GM12878 (cell line): ENCODE measurements around the gene FADS1. TPM values are rescaled to one million over a fixed set of nuclear protein-coding genes. Genes with fewer than 3 reads are reported as not detected.

Experiments
- CBX3 ChIP-seq: fragments of 200-600 bp; sonication (generic); IDR thresholded peaks from 2 replicates; pipeline ENCODE4 v1.6.1; 2016; ENCODE audit warnings: low read depth, borderline replicate concordance
- CBX5 ChIP-seq: sonication (generic); IDR thresholded peaks from 2 replicates; pipeline ENCODE4 v1.6.1; 2016; ENCODE audit warnings: low read depth, moderate library complexity, mild to moderate bottlenecking, inconsistent platforms
- CHD1 ChIP-seq: IDR thresholded peaks from 2 replicates; pipeline ENCODE4 v1.6.1; 2012; ENCODE audit warnings: low read depth, low read length, improper control_type of control experiment
- GATAD2B ChIP-seq: fragments of 450-650 bp; conservative IDR thresholded peaks from 2 replicates; pipeline ENCODE4 v1.6.1; 2017; ENCODE audit warnings: low read depth, mild to moderate bottlenecking, moderate library complexity
- HDAC6 ChIP-seq: fragments of 200-600 bp; sonication (generic); IDR thresholded peaks from one replicate; pipeline ENCODE4 v1.8.0; 2017; ENCODE audit warnings: antibody characterized with exemption; ENCODE audit not compliant: unreplicated experiment
- MEF2A ChIP-seq: IDR thresholded peaks from 2 replicates; pipeline ENCODE4 v1.6.1; 2011; ENCODE audit warnings: low read depth, mild to moderate bottlenecking, low read length, moderate library complexity; ENCODE audit not compliant: insufficient read depth
- MYC ChIP-seq: IDR thresholded peaks from 2 replicates; pipeline ENCODE4 v1.6.1; 2011; ENCODE audit warnings: mild to moderate bottlenecking, low read length, moderate library complexity, inconsistent platforms; ENCODE audit not compliant: insufficient read depth, insufficient replicate concordance, insufficient read length, severe bottlenecking
- NBN ChIP-seq: fragments of 450-650 bp; IDR thresholded peaks from 2 replicates; pipeline ENCODE4 v1.6.1; 2016
- NFIC ChIP-seq: IDR thresholded peaks from 2 replicates; pipeline ENCODE4 v1.6.1; 2012; ENCODE audit warnings: low read depth, mild to moderate bottlenecking, inconsistent platforms, low read length, moderate library complexity
- RELB ChIP-seq: fragments of 450-650 bp; IDR thresholded peaks from 2 replicates; pipeline ENCODE4 v1.6.1; 2017; ENCODE audit warnings: low read depth, mild to moderate bottlenecking, moderate library complexity
- SMAD5 ChIP-seq: IDR thresholded peaks from 2 replicates; pipeline ENCODE4 v1.6.1; 2016; ENCODE audit warnings: antibody characterized with exemption, low read depth
- SREBF2 ChIP-seq: IDR thresholded peaks from 2 replicates; pipeline ENCODE4 v1.6.1; 2012; ENCODE audit warnings: mild to moderate bottlenecking, low read length
- STAT1 ChIP-seq: fragments of 450-650 bp; conservative IDR thresholded peaks from 2 replicates; pipeline ENCODE4 v1.6.1; 2014; ENCODE audit warnings: antibody characterized with exemption, mild to moderate bottlenecking
- SUZ12 ChIP-seq: fragments of 200-600 bp; sonication (generic); IDR thresholded peaks from one replicate; pipeline ENCODE4 v1.6.1; 2018; ENCODE audit warnings: antibody characterized with exemption, mild to moderate bottlenecking; ENCODE audit not compliant: unreplicated experiment
- TCF3 ChIP-seq: IDR thresholded peaks from 2 replicates; pipeline ENCODE4 v1.6.1; 2012; ENCODE audit warnings: low read depth, mild to moderate bottlenecking, low read length, borderline replicate concordance; ENCODE audit not compliant: insufficient read depth
- polyA plus RNA-seq, 11 experiments: library from polyadenylated mRNA; depleted of rRNA in 4 of 11; unstranded in 6 of 11; stranded (reverse) in 5 of 11; fragments of >200 nt; fragmentation: Nextera tagmentation in 4 of 11; fragmentation: Illumina TruSeq in 1 of 11; extraction: Ambion mirVana in 4 of 11; extraction: Trizol in 1 of 11; gene quantifications; 1 replicate in 1 of 11; 2 replicates in 10 of 11; pipeline versions ENCODE4 v1.2.1 to v1.2.3, GENCODE V29; 2011 to 2016; ENCODE audit warnings: inconsistent platforms in 2 of 11, missing spikeins in 2 of 11, low read depth in 1 of 11
- total RNA-seq, 4 experiments: library from RNA; depleted of rRNA in 3 of 4; stranded (reverse); fragments of >200 nt in 3 of 4; fragmentation: Illumina TruSeq in 1 of 4; extraction: Trizol in 1 of 4; gene quantifications; 2 replicates each; pipeline versions ENCODE4 v1.2.1 to v1.2.3, GENCODE V29; 2013 to 2021
- TF ChIP-seq, protein P1 (sequence below): IDR thresholded peaks from 2 replicates; pipeline ENCODE4 v1.6.1; 2012; ENCODE audit warnings: improper control_type of control experiment, low read depth, low read length; ENCODE audit not compliant: insufficient replicate concordance
- TF ChIP-seq, protein P2 (sequence below): fragments of 450-650 bp; formaldehyde crosslinking; IDR thresholded peaks from 2 replicates; pipeline ENCODE4 v1.4.0; 2022; ENCODE audit warnings: mild to moderate bottlenecking, moderate library complexity

Gene FADS1
- total and polyA plus RNA-seq, 10 of the 15 experiments (the other 5 are each of a cell fraction or from before 2014, with no cell fraction given), result 8.8 to 73.9 (median 39.0) TPM

DNA sequence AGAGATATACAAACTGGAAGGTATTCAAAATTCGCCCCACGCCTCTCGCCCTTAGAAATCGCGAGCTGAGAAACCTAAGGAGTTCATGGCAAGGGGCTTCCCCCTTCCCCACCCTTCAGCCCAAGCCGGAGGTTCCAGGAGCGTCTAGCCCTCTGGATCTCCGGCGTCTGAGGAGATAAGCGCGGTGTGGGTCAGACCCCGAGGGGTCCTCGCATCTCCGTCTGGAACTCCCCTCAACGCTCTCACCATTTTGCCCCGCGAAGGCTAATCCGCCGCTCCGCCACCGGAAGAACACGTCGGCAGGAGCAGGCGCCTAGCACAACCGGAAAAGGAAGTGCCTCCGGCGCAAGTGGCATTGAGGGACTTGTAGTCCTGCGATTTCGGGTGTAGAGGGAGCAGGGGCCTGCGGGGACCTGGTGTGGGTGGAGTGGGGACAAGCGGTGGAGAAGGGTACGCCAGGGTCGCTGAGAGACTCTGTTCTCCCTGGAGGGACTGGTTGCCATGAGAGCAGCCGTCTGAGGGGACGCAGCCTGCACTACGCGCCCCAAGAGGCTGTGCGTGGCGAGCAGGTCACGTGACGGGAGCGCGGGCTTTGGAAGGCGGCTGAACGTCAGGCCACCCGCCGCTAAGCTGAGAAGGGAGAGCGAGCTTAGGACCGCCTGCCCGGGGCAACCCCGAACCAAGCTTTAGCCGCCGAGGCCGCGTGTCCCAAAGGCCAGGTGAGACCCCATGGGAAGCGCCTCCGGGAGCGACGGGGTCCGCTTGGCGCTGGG lies 24.3 kb downstream of the FADS1 start, which contains the start of the genes FEN1 and TMEM258 (continued):
- TF ChIP-seq GATAD2B (no peak; the same call in 1 of the 2 replicates), NFIC (no peak), MYC (no peak), RELB (peak; percentile 92), TCF3 (0 out of 2 replicates have a peak, but pooled peaks have one; percentile 47), SREBF2 (0 out of 2 replicates have a peak, but pooled peaks have one; percentile 33), HDAC6 (no peak), CHD1 (peak; percentile 82; the same call in 1 of the 2 replicates), SUZ12 (no peak), STAT1 (peak; percentile 93), MEF2A (no peak), SMAD5 (peak; percentile 92; the same call in 1 of the 2 replicates), NBN (peak; percentile 79; the same call in 1 of the 2 replicates), CBX5 (no peak), CBX3 (no peak)
- TF ChIP-seq, protein P1, sequence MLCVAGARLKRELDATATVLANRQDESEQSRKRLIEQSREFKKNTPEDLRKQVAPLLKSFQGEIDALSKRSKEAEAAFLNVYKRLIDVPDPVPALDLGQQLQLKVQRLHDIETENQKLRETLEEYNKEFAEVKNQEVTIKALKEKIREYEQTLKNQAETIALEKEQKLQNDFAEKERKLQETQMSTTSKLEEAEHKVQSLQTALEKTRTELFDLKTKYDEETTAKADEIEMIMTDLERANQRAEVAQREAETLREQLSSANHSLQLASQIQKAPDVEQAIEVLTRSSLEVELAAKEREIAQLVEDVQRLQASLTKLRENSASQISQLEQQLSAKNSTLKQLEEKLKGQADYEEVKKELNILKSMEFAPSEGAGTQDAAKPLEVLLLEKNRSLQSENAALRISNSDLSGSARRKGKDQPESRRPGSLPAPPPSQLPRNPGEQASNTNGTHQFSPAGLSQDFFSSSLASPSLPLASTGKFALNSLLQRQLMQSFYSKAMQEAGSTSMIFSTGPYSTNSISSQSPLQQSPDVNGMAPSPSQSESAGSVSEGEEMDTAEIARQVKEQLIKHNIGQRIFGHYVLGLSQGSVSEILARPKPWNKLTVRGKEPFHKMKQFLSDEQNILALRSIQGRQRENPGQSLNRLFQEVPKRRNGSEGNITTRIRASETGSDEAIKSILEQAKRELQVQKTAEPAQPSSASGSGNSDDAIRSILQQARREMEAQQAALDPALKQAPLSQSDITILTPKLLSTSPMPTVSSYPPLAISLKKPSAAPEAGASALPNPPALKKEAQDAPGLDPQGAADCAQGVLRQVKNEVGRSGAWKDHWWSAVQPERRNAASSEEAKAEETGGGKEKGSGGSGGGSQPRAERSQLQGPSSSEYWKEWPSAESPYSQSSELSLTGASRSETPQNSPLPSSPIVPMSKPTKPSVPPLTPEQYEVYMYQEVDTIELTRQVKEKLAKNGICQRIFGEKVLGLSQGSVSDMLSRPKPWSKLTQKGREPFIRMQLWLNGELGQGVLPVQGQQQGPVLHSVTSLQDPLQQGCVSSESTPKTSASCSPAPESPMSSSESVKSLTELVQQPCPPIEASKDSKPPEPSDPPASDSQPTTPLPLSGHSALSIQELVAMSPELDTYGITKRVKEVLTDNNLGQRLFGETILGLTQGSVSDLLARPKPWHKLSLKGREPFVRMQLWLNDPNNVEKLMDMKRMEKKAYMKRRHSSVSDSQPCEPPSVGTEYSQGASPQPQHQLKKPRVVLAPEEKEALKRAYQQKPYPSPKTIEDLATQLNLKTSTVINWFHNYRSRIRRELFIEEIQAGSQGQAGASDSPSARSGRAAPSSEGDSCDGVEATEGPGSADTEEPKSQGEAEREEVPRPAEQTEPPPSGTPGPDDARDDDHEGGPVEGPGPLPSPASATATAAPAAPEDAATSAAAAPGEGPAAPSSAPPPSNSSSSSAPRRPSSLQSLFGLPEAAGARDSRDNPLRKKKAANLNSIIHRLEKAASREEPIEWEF, result no peak
- TF ChIP-seq, protein P2, sequence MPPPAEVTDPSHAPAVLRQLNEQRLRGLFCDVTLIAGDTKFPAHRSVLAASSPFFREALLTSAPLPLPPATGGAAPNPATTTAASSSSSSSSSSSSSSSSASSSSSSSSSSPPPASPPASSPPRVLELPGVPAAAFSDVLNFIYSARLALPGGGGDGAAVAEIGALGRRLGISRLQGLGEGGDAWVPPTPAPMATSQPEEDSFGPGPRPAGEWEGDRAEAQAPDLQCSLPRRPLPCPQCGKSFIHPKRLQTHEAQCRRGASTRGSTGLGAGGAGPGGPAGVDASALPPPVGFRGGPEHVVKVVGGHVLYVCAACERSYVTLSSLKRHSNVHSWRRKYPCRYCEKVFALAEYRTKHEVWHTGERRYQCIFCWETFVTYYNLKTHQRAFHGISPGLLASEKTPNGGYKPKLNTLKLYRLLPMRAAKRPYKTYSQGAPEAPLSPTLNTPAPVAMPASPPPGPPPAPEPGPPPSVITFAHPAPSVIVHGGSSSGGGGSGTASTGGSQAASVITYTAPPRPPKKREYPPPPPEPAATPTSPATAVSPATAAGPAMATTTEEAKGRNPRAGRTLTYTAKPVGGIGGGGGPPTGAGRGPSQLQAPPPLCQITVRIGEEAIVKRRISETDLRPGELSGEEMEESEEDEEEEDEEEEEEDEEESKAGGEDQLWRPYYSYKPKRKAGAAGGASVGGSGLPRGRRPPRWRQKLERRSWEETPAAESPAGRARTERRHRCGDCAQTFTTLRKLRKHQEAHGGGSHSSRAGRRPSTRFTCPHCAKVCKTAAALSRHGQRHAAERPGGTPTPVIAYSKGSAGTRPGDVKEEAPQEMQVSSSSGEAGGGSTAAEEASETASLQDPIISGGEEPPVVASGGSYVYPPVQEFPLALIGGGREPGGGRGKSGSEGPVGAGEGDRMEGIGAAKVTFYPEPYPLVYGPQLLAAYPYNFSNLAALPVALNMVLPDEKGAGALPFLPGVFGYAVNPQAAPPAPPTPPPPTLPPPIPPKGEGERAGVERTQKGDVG, result peak; percentile 87
